Astrocyte (in vitro differentiated cells and primary cell): ENCODE results near the gene AFAP1L2.

ENCODE experiments used
- EZH2 ChIP-seq: IDR thresholded peaks from 2 replicates; pipeline ENCODE4 v1.6.1; 2012; ENCODE audit warnings: mild to moderate bottlenecking, low read length, inconsistent platforms; ENCODE audit not compliant: insufficient read depth
- TF ChIP-seq, protein P1 (sequence below): IDR thresholded peaks from 2 replicates; pipeline ENCODE4 v1.5.1; 2011; ENCODE audit warnings: low read depth, mild to moderate bottlenecking, inconsistent platforms, low read length, moderate library complexity; ENCODE audit not compliant: insufficient read depth

- TF ChIP-seq, protein P1, sequence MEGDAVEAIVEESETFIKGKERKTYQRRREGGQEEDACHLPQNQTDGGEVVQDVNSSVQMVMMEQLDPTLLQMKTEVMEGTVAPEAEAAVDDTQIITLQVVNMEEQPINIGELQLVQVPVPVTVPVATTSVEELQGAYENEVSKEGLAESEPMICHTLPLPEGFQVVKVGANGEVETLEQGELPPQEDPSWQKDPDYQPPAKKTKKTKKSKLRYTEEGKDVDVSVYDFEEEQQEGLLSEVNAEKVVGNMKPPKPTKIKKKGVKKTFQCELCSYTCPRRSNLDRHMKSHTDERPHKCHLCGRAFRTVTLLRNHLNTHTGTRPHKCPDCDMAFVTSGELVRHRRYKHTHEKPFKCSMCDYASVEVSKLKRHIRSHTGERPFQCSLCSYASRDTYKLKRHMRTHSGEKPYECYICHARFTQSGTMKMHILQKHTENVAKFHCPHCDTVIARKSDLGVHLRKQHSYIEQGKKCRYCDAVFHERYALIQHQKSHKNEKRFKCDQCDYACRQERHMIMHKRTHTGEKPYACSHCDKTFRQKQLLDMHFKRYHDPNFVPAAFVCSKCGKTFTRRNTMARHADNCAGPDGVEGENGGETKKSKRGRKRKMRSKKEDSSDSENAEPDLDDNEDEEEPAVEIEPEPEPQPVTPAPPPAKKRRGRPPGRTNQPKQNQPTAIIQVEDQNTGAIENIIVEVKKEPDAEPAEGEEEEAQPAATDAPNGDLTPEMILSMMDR = peak; percentile 62
- no peak for TF ChIP-seq EZH2
Observed at GRCh38 chr10:114437473-114438292, 33.4 kb upstream of the AFAP1L2 start.
